ENCODE results near the gene ERAL1.

The ERAL1 gene

GRCh38 chr17:28878158-28878910, 23.5 kb downstream of the ERAL1 start:
- H3K27me3 Mint-ChIP-seq: no peaks in the 10 kb centered on the region
- no peak overlapping the region for H3K4me3 Mint-ChIP-seq
- CTCF ChIA-PET: interaction anchor here (0.8 to 2.6 kb wide), 3 partner anchors 10 to 151 kb away, joined by 3 to 22 read pairs (median 4); no protein-coding TSS in a partner anchor

GRCh38 chr17:28878981-28879380, 24.2 kb downstream of the ERAL1 start:
- DNase-seq: peak; percentile 34
- Mint-ChIP-seq H3K27me3 (no peaks in the 10 kb centered on the region), H3K4me3 (no peak overlapping the region), H3K4me1 (no peaks in the 10 kb centered on the region), H3K36me3 (peaks cover 47% of the 10 kb centered on the region), H3K9me3 (no peaks in the 10 kb centered on the region), H3K27ac (no peak overlapping the region)
- CTCF ChIA-PET: interaction anchor here (0.6 to 2.6 kb wide), 5 partner anchors 10 to 152 kb away, joined by 3 to 22 read pairs (median 3); no protein-coding TSS in a partner anchor

More at GRCh38 chr17:28878158-28878910, 23.5 kb downstream of the ERAL1 start:
- Mint-ChIP-seq H3K27ac (no peak overlapping the region), H3K4me1 (no peaks in the 10 kb centered on the region), H3K36me3 (peaks cover 44% of the 10 kb centered on the region), H3K9me3 (no peaks in the 10 kb centered on the region)
- DNase-seq: no peak

- no peaks in the 10 kb centered on the region for H3K9me3 Mint-ChIP-seq
- H3K4me3 Mint-ChIP-seq: no peak overlapping the region
- CTCF ChIA-PET: interaction anchor here (0.8 to 2.6 kb wide), 2 partner anchors 112 to 117 kb away, joined by 3 to 22 read pairs; no protein-coding TSS in a partner anchor
- H3K4me1 Mint-ChIP-seq: peaks cover 2% of the 10 kb centered on the region
- H3K27ac Mint-ChIP-seq: no peak overlapping the region
- DNase-seq: no peak
- H3K36me3 Mint-ChIP-seq: peaks cover 52% of the 10 kb centered on the region
- no peaks in the 10 kb centered on the region for H3K27me3 Mint-ChIP-seq
Measured at GRCh38 chr17:28879886-28880571, 25.2 kb downstream of the ERAL1 start.

DNA sequence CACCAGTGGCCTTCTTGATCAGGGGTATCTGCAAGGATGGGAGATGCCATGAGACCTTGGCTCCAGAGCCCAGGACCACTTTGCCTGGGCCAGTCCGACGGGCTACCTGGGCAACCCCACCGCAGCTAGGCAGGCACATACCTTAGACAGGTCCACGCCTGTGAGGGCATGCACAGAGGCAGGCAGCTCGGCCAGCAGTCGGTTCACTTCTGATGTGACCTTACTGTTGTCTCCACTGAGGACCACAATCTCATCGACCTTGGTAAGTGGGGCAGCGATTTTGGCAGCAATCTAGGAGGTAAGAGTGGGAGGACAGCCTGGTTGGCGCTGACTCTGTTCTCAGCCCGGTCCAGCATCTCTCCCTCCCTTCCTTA, 25.7 kb downstream of the ERAL1 start:
- Mint-ChIP-seq H3K4me3 (no peak overlapping the region), H3K36me3 (peaks cover 58% of the 10 kb centered on the region), H3K27me3 (no peaks in the 10 kb centered on the region), H3K4me1 (peaks cover 2% of the 10 kb centered on the region), H3K9me3 (no peaks in the 10 kb centered on the region), H3K27ac (no peak overlapping the region)
- CTCF ChIA-PET: interaction anchor here (2.6 kb wide), 1 partner anchor 117 kb away, joined by 22 read pairs; no protein-coding TSS in a partner anchor
- no peak for DNase-seq

DNA sequence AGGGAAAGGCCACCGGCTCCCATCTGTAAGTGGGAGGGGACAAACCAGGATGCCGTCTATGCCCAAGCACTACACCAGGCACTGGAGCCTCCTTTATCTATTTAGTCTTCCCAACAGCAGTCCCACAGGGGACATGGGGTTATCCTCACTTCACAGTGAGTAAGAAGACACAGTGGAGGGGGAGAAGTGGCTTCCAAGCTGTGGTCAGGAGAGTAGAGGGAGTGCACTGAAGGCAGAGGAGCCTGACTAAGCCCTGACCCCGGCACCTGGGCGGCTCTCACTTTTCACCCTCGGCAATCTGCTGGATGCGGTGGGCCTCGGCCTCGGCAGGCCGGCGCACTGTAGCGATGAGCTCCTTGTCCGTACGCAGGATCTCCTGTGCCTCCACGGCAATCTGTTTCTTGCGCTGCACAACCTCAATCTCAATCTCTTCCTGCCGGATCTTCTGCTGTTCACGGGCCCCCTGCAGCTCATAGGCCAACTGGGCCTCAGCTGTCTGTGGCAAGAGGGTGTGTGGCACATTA, 26.8 kb downstream of the ERAL1 start:
- Mint-ChIP-seq H3K9me3 (no peaks in the 10 kb centered on the region), H3K27ac (no peak overlapping the region), H3K36me3 (peaks cover 60% of the 10 kb centered on the region), H3K4me3 (no peak overlapping the region), H3K27me3 (no peaks in the 10 kb centered on the region), H3K4me1 (peaks cover 2% of the 10 kb centered on the region)
- CTCF ChIA-PET: no interaction called here
- no peak for DNase-seq

DNA sequence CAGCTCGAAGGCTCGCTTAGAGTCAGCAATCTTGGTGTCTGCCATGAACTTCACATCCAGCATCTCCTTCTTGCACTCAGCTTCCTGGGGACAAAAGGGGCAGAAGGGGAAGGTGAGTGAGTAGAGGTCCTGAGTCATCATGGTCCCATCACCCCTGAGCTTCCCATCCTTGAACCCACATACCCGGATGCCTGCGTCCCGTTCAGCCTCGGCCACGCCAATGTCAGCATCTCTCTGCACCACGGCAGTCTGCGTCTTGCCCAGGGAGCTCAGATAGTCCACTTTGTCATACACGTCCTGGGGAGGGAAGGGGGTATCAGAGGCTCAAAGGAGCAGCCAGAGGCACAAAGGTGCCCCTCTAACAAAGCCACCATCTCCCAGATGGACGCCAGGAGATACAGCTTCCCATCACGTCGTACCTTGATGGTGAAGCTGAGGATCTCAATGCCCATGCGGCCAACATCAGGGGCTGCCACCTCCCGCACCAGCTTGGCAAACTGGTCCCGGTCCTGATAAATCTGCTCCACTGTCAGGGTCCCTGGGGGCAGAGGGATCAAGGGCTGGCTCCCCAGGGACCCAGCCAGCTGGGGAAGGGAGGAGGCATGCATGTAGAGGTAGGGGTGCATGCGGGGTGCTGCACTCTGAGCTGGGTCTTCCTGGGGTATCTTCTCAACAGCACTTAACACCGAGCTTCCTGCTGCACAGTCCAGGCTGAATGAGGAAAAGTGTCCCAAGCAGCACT, 27.5 kb downstream of the ERAL1 start:
- Mint-ChIP-seq H3K36me3 (peaks cover 59% of the 10 kb centered on the region), H3K4me3 (no peak overlapping the region), H3K27me3 (no peaks in the 10 kb centered on the region), H3K4me1 (peaks cover 2% of the 10 kb centered on the region), H3K9me3 (no peaks in the 10 kb centered on the region), H3K27ac (no peak overlapping the region)
- DNase-seq: no peak
- CTCF ChIA-PET: interaction anchor here (0.8 kb wide), 1 partner anchor 119 kb away, joined by 4 read pairs; no protein-coding TSS in a partner anchor

DNA sequence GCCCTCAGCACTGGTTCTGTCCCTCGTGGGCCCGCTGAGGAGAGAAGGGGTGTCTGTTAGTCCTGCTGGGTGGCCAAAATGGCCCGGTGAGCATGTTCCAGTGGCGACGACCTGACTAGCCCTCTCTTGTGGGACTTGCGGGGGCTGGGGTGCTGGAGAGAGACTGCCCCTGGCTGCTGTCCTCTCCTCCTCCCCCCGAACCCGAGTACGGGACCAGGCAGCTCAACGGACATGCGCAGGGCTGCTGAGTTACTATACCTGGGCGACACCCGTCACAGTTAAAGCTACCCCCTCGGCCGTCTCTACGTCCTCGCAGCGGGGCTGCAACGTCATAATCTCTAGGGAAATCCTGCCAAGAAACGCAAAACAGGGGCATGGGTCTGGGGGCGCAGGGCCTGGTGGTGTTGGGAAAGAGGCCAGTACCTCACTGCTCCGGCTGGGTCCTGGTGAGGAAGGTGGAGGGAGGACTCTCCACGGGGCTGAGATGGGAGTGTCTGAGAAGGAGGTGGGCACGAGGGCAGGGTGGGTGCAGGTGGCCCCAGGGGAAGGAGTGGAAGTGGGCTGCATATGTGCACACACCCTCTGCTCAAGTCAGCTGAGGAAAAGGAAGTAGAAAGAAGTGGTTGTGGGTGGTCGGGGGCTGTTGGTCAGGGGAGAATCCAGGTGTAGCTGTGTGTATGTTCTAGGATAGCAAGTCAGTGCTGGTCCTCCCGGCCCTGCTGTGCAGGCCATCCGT, 29.3 kb downstream of the ERAL1 start:
- Mint-ChIP-seq H3K9me3 (no peaks in the 10 kb centered on the region), H3K27ac (peak overlapping the region; percentile 68)
- CTCF ChIA-PET: no interaction called here

DNA sequence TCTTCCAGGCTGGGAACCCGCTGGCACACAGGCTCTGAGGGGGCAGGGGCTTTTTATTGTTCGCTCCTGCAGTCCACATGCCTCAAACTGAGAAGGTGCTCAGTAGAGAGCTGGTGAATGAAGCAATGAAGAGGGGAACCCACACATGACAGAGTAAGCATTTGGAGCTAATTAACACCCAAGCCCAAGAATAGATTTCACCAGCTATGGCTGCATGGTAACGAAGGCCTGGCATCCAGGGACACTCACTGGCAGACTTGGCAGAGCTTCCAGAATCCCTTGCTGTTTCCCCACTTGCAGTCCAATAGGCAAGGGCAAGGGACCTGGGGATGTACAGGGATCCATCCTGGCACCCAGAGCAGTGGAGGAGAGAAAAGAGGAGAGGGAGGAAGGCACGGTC, 30.5 kb downstream of the ERAL1 start:
- H3K4me3 Mint-ChIP-seq: no peak overlapping the region
- no peak for DNase-seq
- H3K27ac Mint-ChIP-seq: no peak overlapping the region
- CTCF ChIA-PET: no interaction called here
- peaks cover 46% of the 10 kb centered on the region for H3K36me3 Mint-ChIP-seq
- H3K9me3 Mint-ChIP-seq: no peaks in the 10 kb centered on the region
- peaks cover 19% of the 10 kb centered on the region for H3K4me1 Mint-ChIP-seq
- H3K27me3 Mint-ChIP-seq: no peaks in the 10 kb centered on the region

More for the DNA sequence above, 29.3 kb downstream of the ERAL1 start:
- DNase-seq: no peak
- Mint-ChIP-seq H3K4me1 (peaks cover 6% of the 10 kb centered on the region), H3K4me3 (no peak overlapping the region), H3K27me3 (no peaks in the 10 kb centered on the region), H3K36me3 (peaks cover 50% of the 10 kb centered on the region)

DNA sequence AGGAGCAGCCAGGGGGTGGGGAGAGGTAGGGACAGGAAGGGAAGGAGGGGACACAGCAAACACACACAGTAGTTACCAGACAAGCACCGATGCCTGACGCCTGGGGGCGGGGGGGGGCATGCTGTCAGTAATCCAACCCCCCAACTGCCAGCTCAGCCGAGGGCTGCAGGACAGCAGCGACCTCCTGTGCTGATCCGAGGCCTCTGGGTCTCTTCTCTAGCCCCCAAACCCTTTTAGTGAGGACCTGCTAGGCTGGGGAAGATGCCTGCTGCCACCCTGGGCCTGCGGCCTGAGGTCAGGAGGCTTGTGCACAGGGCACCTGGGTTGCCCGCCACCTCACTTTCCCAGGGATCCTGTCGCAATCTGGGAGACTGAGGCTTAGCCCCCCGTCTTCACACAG, 31.1 kb downstream of the ERAL1 start:
- DNase-seq: no peak
- CTCF ChIA-PET: no interaction called here
- Mint-ChIP-seq H3K9me3 (no peaks in the 10 kb centered on the region), H3K4me1 (peaks cover 25% of the 10 kb centered on the region), H3K27me3 (no peaks in the 10 kb centered on the region), H3K36me3 (peaks cover 48% of the 10 kb centered on the region), H3K4me3 (no peak overlapping the region), H3K27ac (no peak overlapping the region)

- DNase-seq: no peak
- Mint-ChIP-seq H3K36me3 (peaks cover 47% of the 10 kb centered on the region), H3K4me1 (peaks cover 43% of the 10 kb centered on the region), H3K9me3 (no peaks in the 10 kb centered on the region), H3K4me3 (no peak overlapping the region), H3K27me3 (no peaks in the 10 kb centered on the region), H3K27ac (peak overlapping the region; percentile 14)
- CTCF ChIA-PET: interaction anchor here (1.5 kb wide), 1 partner anchor 17 kb away, joined by 3 read pairs; no protein-coding TSS in a partner anchor
Measured at GRCh38 chr17:28887871-28888471, 33.2 kb downstream of the ERAL1 start.

DNA sequence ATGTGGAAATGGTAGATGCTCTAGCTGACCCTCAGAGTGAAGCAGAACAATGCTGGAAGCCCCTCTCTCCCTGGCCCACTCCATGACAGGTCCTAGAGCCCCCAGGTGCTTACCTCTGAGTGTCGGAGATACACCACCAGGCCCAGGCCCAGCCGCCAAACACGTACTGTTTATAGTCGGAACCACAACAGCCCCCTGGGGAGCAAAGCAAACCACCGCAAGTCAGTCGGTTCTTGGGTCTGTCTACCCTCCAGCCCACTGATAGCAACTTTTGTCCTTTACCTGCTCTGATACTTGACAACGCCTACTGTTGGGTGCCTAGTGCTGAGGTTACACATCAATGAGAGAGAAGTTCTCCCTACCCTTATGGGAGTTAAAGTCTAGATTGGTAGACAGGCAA, 34.0 kb downstream of the ERAL1 start:
- no peak for DNase-seq
- H3K4me3 Mint-ChIP-seq: no peak overlapping the region
- no peaks in the 10 kb centered on the region for H3K27me3 Mint-ChIP-seq
- H3K4me1 Mint-ChIP-seq: peaks cover 51% of the 10 kb centered on the region
- H3K36me3 Mint-ChIP-seq: peaks cover 50% of the 10 kb centered on the region
- CTCF ChIA-PET: interaction anchor here (1.5 kb wide), 1 partner anchor 18 kb away, joined by 3 read pairs; no protein-coding TSS in a partner anchor
- H3K9me3 Mint-ChIP-seq: no peaks in the 10 kb centered on the region
- peak overlapping the region; percentile 42 for H3K27ac Mint-ChIP-seq

DNA sequence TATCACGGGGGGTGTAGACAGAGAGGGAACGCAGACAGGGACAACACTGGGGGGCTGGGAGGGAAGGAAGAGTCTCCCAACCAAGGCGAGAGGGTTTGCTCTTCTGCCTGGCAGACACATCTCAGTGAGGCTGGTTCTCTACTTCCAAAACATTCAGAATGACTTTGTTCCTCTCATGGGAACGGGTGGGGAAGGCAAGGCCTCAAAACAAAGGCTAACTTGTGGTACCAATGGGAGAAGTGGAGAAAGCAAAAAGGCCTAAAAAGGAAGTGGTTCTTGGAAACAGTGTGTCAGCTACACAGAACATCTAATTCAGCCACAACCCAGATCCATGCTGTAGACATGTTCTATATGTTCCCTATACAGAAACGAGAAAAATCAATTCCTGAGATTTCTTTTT, 35.2 kb downstream of the ERAL1 start:
- CTCF ChIA-PET: interaction anchor here (1.0 to 4.1 kb wide), 2 partner anchors 12 to 126 kb away, joined by 3 to 17 read pairs; partner anchors contain the start of gene DHRS13
- DNase-seq: no peak

DNA sequence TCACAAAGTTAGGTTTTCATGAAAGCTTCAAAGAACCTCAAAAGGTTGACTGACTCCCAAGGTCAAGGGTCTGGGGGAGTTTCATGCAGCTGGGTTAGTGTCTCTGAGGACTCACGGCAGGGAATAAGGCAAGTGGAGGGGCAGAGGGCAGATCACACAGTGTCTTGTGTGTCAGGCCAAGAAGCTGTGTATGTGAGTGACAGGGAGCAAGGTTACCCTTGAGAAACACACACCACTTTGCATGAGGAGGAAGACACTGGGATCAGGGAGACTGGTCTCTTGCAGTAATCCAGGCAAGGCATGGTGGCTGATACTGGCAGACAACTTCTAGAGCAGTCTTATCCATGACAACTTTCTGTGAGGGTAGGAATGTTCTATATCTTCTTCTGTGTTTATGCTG, 36.4 kb downstream of the ERAL1 start:
- CTCF ChIA-PET: interaction anchor here (1.0 to 4.1 kb wide), 3 partner anchors 11 to 127 kb away, joined by 3 to 17 read pairs (median 4); partner anchors contain the start of gene DHRS13
- H3K4me3 Mint-ChIP-seq: no peak overlapping the region
- H3K27me3 Mint-ChIP-seq: no peaks in the 10 kb centered on the region
- peaks cover 41% of the 10 kb centered on the region for H3K36me3 Mint-ChIP-seq
- DNase-seq: no peak
- peaks cover 65% of the 10 kb centered on the region for H3K4me1 Mint-ChIP-seq
- H3K27ac Mint-ChIP-seq: peak overlapping the region; percentile 85
- H3K9me3 Mint-ChIP-seq: no peaks in the 10 kb centered on the region

More for the DNA sequence above, 35.2 kb downstream of the ERAL1 start:
- Mint-ChIP-seq H3K27me3 (no peaks in the 10 kb centered on the region), H3K36me3 (peaks cover 43% of the 10 kb centered on the region), H3K27ac (peak overlapping the region; percentile 78), H3K4me1 (peaks cover 54% of the 10 kb centered on the region), H3K9me3 (no peaks in the 10 kb centered on the region), H3K4me3 (no peak overlapping the region)

Data from activated naive CD4-positive, alpha-beta T cell treated with anti-CD3 and anti-CD28 coated beads, Interleukin-2, amount 10 ng/mL, durations not matched to agents 7 days and 5 days (primary cell).